IPS DF 4.7 (cell line): ENCODE results near the gene TRANK1.
"Not testable (repeated sequence)": the region's sequence is repeated elsewhere in the genome, so short reads cannot be mapped to it uniquely, and the experiment has no call there.

Source experiments
- DNase-seq: peaks from one replicate; pipeline ENCODE4 v3.0.0-alpha.2; 2013; ENCODE audit warnings: low spot score; ENCODE audit errors: extremely low read depth

TRANK1 gene

GRCh38 chr3:36893137-36893557 lies 51.7 kb downstream of the TRANK1 start:
- DNase-seq, result no peak

GRCh38 chr3:36892457-36893136 lies 52.3 kb downstream of the TRANK1 start:
- DNase-seq, result no peak

GRCh38 chr3:36891701-36892160 lies 53.1 kb downstream of the TRANK1 start:
- DNase-seq, result no peak

- DNase-seq, result not testable (repeated sequence)
Observed at GRCh38 chr3:36891097-36891496, 53.8 kb downstream of the TRANK1 start.

GRCh38 chr3:36890261-36890660 lies 54.6 kb downstream of the TRANK1 start:
- no peak for DNase-seq

- DNase-seq, result no peak
Observed at GRCh38 chr3:36881735-36882134, 63.1 kb downstream of the TRANK1 start.

- not testable (repeated sequence) for DNase-seq
Observed at GRCh38 chr3:36879842-36880241, 65.0 kb downstream of the TRANK1 start.

- DNase-seq, result no peak
Observed at GRCh38 chr3:36877930-36878685, 66.7 kb downstream of the TRANK1 start.

GRCh38 chr3:36876181-36876936 lies 68.5 kb downstream of the TRANK1 start:
- DNase-seq, result no peak

GRCh38 chr3:36875397-36875796 lies 69.5 kb downstream of the TRANK1 start:
- no peak for DNase-seq

- DNase-seq, result no peak
Observed at GRCh38 chr3:36874424-36874823, 70.4 kb downstream of the TRANK1 start.

- DNase-seq, result no peak
Observed at GRCh38 chr3:36871379-36872126, 73.3 kb downstream of the TRANK1 start.

- DNase-seq, result peak; percentile 79
Observed at GRCh38 chr3:36868614-36869436, 76.0 kb downstream of the TRANK1 start.

- no peak for DNase-seq
Observed at GRCh38 chr3:36867810-36868209, 77.0 kb downstream of the TRANK1 start.

- DNase-seq, result no peak
Observed at GRCh38 chr3:36866368-36866767, 78.5 kb downstream of the TRANK1 start.

- no peak for DNase-seq
Observed at GRCh38 chr3:36864180-36865053, 80.4 kb downstream of the TRANK1 start.

GRCh38 chr3:36862076-36862755 lies 82.6 kb downstream of the TRANK1 start:
- DNase-seq, result no peak

- no peak for DNase-seq
Observed at GRCh38 chr3:36859494-36859893, 85.4 kb downstream of the TRANK1 start.

- DNase-seq, result no peak
Observed at GRCh38 chr3:36852071-36852470, 92.8 kb downstream of the TRANK1 start.
